ENCODE measurements around the gene COX19. TPM values are rescaled to one million over a fixed set of nuclear protein-coding genes. Genes with fewer than 3 reads are reported as not detected.

COX19 gene
- polyA plus RNA-seq, 3 donors = 7.4 to 15.0 (median 7.6) TPM

- WGBS (ENCODE audit: insufficient coverage) = 96% methylated on average over 11 of the region's 11 CpGs
- H3K36me3 ChIP-seq (replicated peaks in 1 of 2; ENCODE audit: control insufficient read depth in 1 of 2, insufficient read depth in 2 of 2, low read length in 2 of 2) = peaks cover 45 to 69% of the 10 kb centered on the region in 2 donors
- peaks cover 100% of the 10 kb centered on the region for H4K20me1 ChIP-seq (ENCODE audit: insufficient read depth, low read length)
- H3K27ac ChIP-seq (ENCODE audit: low read depth in 1 of 2, low read length in 2 of 2) = peak overlapping the region; percentile 51 to 65
- peaks cover 77% of the 10 kb centered on the region for H3K79me2 ChIP-seq (ENCODE audit: insufficient read depth, low read length)
- no peak for TF ChIP-seq CTCF (IDR thresholded peaks at IDR 0.05)
- H3K4me3 ChIP-seq (replicated peaks in 1 of 3; ENCODE audit: low read depth in 2 of 3, low read length in 3 of 3) = peak overlapping the region in 1 of 3 experiments; percentile 34
- no peaks in the 10 kb centered on the region for H3K9me3 ChIP-seq (replicated peaks in 1 of 2; ENCODE audit: control insufficient read depth in 1 of 2, insufficient read depth in 1 of 2, low read length in 2 of 2)
- Mint-ChIP-seq H3K27me3 (ENCODE audit: low read depth in 3 of 3) (peaks cover 0 to 6% (median 0%) of the 10 kb centered on the region in 3 donors), H3K4me3 (peak overlapping the region in 1 of 2 donors; percentile 31), H3K4me1 (peaks cover 78% of the 10 kb centered on the region), H3K27ac (peak overlapping the region in 6 of 7 donors; percentile 16 to 80 (median 52)), H3K36me3 (peaks cover 57 to 68% of the 10 kb centered on the region in 2 donors), H3K9me3 (peaks cover 0 to 1% (median 0%) of the 10 kb centered on the region in 7 donors)
- DNase-seq = no peak
- intact Hi-C loops (cut with micrococcal nuclease) = no loop called here
- no peak overlapping the region for H3K9ac ChIP-seq (ENCODE audit: insufficient read depth, low read length, poor library complexity, severe bottlenecking)
- H3K27me3 ChIP-seq (ENCODE audit: control insufficient read depth in 2 of 2, insufficient read depth in 2 of 2, low read length in 2 of 2) = no peaks in the 10 kb centered on the region
- H2AFZ ChIP-seq (ENCODE audit: insufficient read depth, low read depth, low read length, poor library complexity, severe bottlenecking) = no peak overlapping the region
- peaks cover 75 to 79% of the 10 kb centered on the region in 2 donors for H3K4me1 ChIP-seq (ENCODE audit: control insufficient read depth in 1 of 2, insufficient read depth in 2 of 2, low read length in 2 of 2)
- peak overlapping the region; percentile 51 for H3K4me2 ChIP-seq (replicated peaks; ENCODE audit: extremely low read depth, low read length, poor library complexity, severe bottlenecking)
Measured at GRCh38 chr7:969403-969802, 5.9 kb downstream of the COX19 start.

- H3K9me3 Mint-ChIP-seq = peaks cover 0 to 1% (median 0%) of the 10 kb centered on the region in 7 donors
- DNase-seq = peak in 1 of 3 donors; percentile 51
- peaks cover 80% of the 10 kb centered on the region for H3K4me1 Mint-ChIP-seq
- TF ChIP-seq CTCF (IDR thresholded peaks at IDR 0.05) = no peak
- H3K4me3 Mint-ChIP-seq = peak overlapping the region in 1 of 2 donors; percentile 30
- intact Hi-C loops (cut with micrococcal nuclease) = no loop called here
- peak overlapping the region in 1 of 3 experiments; percentile 34 for H3K4me3 ChIP-seq (replicated peaks in 1 of 3; ENCODE audit: low read depth in 2 of 3, low read length in 3 of 3)
- peak overlapping the region in 6 of 7 donors; percentile 40 to 82 (median 80) for H3K27ac Mint-ChIP-seq
- H3K27me3 Mint-ChIP-seq (ENCODE audit: low read depth in 3 of 3) = peaks cover 0 to 6% (median 0%) of the 10 kb centered on the region in 3 donors
- no peaks in the 10 kb centered on the region for H3K27me3 ChIP-seq (ENCODE audit: control insufficient read depth in 2 of 2, insufficient read depth in 2 of 2, low read length in 2 of 2)
- H3K27ac ChIP-seq (ENCODE audit: low read depth in 1 of 2, low read length in 2 of 2) = peak overlapping the region; percentile 51 to 65
- peaks cover 44 to 69% of the 10 kb centered on the region in 2 donors for H3K36me3 ChIP-seq (replicated peaks in 1 of 2; ENCODE audit: control insufficient read depth in 1 of 2, insufficient read depth in 2 of 2, low read length in 2 of 2)
- H3K9me3 ChIP-seq (replicated peaks in 1 of 2; ENCODE audit: control insufficient read depth in 1 of 2, insufficient read depth in 1 of 2, low read length in 2 of 2) = no peaks in the 10 kb centered on the region
- no peak overlapping the region for H2AFZ ChIP-seq (ENCODE audit: insufficient read depth, low read depth, low read length, poor library complexity, severe bottlenecking)
- 95% methylated on average over 20 of the region's 24 CpGs for WGBS (ENCODE audit: insufficient coverage)
- H3K4me1 ChIP-seq (ENCODE audit: control insufficient read depth in 1 of 2, insufficient read depth in 2 of 2, low read length in 2 of 2) = peaks cover 75 to 79% of the 10 kb centered on the region in 2 donors
- peak overlapping the region; percentile 51 for H3K4me2 ChIP-seq (replicated peaks; ENCODE audit: extremely low read depth, low read length, poor library complexity, severe bottlenecking)
- peaks cover 95% of the 10 kb centered on the region for H4K20me1 ChIP-seq (ENCODE audit: insufficient read depth, low read length)
- H3K36me3 Mint-ChIP-seq = peaks cover 57 to 68% of the 10 kb centered on the region in 2 donors
- no peak overlapping the region for H3K9ac ChIP-seq (ENCODE audit: insufficient read depth, low read length, poor library complexity, severe bottlenecking)
- peaks cover 67% of the 10 kb centered on the region for H3K79me2 ChIP-seq (ENCODE audit: insufficient read depth, low read length)
Measured at GRCh38 chr7:968205-969105, 6.9 kb downstream of the COX19 start.

Measured in CD14-positive monocyte (primary cell).